ENCODE data around the gene PARVA. TPM values are rescaled to one million over a fixed set of nuclear protein-coding genes. Genes with fewer than 3 reads are reported as not detected.

The PARVA gene
- total RNA-seq, 1 donor from 2014 or later, result 106 TPM

DNA sequence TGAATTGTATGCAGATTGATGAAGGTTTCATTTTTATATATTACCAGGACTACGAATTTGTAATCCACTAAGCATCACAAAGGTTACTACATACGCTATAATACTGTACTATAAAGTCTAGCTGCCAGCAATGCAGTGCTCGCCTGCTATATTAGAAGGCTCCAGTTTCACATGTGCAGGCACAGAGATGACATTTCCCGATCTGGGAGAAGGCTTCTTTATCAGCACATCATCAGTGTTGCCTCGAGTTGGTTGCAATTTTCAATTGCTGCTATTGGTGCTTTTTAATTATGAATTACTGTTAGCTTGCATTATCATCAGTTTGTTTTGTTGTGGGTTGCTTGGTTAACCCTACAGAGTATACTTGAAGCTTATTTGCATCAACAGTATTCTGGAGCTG, 153.6 kb downstream of the PARVA start:
- Histone ChIP-seq H3K4me2 (ENCODE audit: low read length) (no peak overlapping the region), H2AFZ (ENCODE audit: low read depth, low read length) (no peak overlapping the region), H3K27ac (ENCODE audit: low read depth, low read length) (no peak overlapping the region), H3K4me3 (ENCODE audit: insufficient read depth, low read depth, low read length) (no peak overlapping the region), H3K36me3 (ENCODE audit: insufficient read depth, low read length) (peaks cover 15% of the 10 kb centered on the region), H3K79me2 (ENCODE audit: insufficient read depth, low read length) (no peaks in the 10 kb centered on the region), H3K9me3 (ENCODE audit: insufficient read depth, low read depth, low read length) (no peaks in the 10 kb centered on the region), H4K20me1 (ENCODE audit: insufficient read depth, low read length) (peaks cover 9% of the 10 kb centered on the region), H3K4me1 (ENCODE audit: insufficient read depth, low read length) (peaks cover 10% of the 10 kb centered on the region), H3K27me3 (ENCODE audit: insufficient read depth, low read length) (no peaks in the 10 kb centered on the region), H3K9ac (ENCODE audit: low read length) (no peak overlapping the region)
- no peak overlapping the region for H3K27ac Mint-ChIP-seq (ENCODE audit: unreplicated experiment)
- no peaks in the 10 kb centered on the region for H3K27me3 Mint-ChIP-seq (ENCODE audit: low read depth, unreplicated experiment)
- peaks cover 34% of the 10 kb centered on the region for H3K36me3 Mint-ChIP-seq (ENCODE audit: low read depth, unreplicated experiment)
- peaks cover 25% of the 10 kb centered on the region for H3K4me1 Mint-ChIP-seq (ENCODE audit: low read depth, unreplicated experiment)
- H3K9me3 Mint-ChIP-seq (ENCODE audit: unreplicated experiment), result no peaks in the 10 kb centered on the region
- DNase-seq (ENCODE audit: low read depth) (no peak), FAIRE-seq (no peak)
- H3K4me3 Mint-ChIP-seq (ENCODE audit: unreplicated experiment), result no peak overlapping the region
- TF ChIP-seq, protein P1, sequence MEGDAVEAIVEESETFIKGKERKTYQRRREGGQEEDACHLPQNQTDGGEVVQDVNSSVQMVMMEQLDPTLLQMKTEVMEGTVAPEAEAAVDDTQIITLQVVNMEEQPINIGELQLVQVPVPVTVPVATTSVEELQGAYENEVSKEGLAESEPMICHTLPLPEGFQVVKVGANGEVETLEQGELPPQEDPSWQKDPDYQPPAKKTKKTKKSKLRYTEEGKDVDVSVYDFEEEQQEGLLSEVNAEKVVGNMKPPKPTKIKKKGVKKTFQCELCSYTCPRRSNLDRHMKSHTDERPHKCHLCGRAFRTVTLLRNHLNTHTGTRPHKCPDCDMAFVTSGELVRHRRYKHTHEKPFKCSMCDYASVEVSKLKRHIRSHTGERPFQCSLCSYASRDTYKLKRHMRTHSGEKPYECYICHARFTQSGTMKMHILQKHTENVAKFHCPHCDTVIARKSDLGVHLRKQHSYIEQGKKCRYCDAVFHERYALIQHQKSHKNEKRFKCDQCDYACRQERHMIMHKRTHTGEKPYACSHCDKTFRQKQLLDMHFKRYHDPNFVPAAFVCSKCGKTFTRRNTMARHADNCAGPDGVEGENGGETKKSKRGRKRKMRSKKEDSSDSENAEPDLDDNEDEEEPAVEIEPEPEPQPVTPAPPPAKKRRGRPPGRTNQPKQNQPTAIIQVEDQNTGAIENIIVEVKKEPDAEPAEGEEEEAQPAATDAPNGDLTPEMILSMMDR (IDR thresholded peaks at IDR 0.05; ENCODE audit: insufficient read depth, low read depth, low read length), result no peak
- TF ChIP-seq EZH2 (IDR thresholded peaks at IDR 0.05; ENCODE audit: insufficient read depth, low read length), result no peak

DNA sequence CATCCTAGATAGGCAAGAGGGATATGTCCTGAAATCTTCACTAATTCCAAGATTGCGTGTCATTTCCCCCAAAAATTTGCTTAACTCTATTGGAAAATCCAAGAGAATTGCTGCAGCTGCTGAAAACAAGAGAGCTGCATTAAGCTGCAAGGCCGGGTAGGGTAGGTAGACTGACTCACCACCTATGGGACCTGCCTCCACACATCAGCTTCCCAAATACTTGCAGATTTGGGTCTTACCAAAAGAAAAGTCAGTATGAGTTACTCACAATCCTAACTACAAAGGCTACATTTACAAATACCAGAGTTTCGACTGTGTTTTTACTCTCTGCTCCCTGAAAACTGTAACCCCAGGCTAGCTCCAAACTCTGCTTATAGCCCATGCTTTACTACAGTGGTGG, 154.3 kb downstream of the PARVA start:
- TF ChIP-seq, protein P1 (IDR thresholded peaks at IDR 0.05; ENCODE audit: insufficient read depth, low read depth, low read length), result no peak
- no peak for TF ChIP-seq EZH2 (IDR thresholded peaks at IDR 0.05; ENCODE audit: insufficient read depth, low read length)
- FAIRE-seq, result no peak

DNA sequence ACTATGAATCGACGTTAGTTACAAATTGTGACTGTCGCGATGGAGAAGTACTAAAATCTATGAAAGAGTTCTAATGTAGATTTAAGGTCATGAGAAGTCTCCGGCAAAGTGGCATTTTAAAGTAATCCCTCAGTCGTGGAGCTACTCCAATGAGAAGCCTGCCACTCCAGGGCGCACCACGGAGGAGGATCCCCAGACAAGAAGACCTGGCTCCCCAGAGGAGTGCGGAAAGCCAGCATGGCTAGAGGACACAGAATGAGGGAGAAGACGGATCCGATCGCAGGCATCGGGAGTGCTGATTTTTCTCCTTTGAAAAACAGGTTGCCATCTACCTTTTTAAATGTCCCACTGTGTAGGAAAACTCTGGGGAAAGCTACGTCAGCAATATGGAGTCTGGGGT, 155.2 kb downstream of the PARVA start:
- Mint-ChIP-seq H3K27ac (ENCODE audit: unreplicated experiment) (no peak overlapping the region), H3K27me3 (ENCODE audit: low read depth, unreplicated experiment) (peaks cover 3% of the 10 kb centered on the region), H3K4me3 (ENCODE audit: unreplicated experiment) (no peak overlapping the region), H3K4me1 (ENCODE audit: low read depth, unreplicated experiment) (peaks cover 13% of the 10 kb centered on the region), H3K36me3 (ENCODE audit: low read depth, unreplicated experiment) (peaks cover 38% of the 10 kb centered on the region), H3K9me3 (ENCODE audit: unreplicated experiment) (peaks cover 2% of the 10 kb centered on the region)
- Histone ChIP-seq H3K36me3 (ENCODE audit: insufficient read depth, low read length) (peaks cover 15% of the 10 kb centered on the region), H4K20me1 (ENCODE audit: insufficient read depth, low read length) (peaks cover 3% of the 10 kb centered on the region), H3K79me2 (ENCODE audit: insufficient read depth, low read length) (no peaks in the 10 kb centered on the region), H2AFZ (ENCODE audit: low read depth, low read length) (no peak overlapping the region), H3K27ac (ENCODE audit: low read depth, low read length) (no peak overlapping the region), H3K4me2 (ENCODE audit: low read length) (no peak overlapping the region), H3K4me3 (ENCODE audit: insufficient read depth, low read depth, low read length) (no peak overlapping the region), H3K9ac (ENCODE audit: low read length) (no peak overlapping the region), H3K27me3 (ENCODE audit: insufficient read depth, low read length) (no peaks in the 10 kb centered on the region), H3K4me1 (ENCODE audit: insufficient read depth, low read length) (no peaks in the 10 kb centered on the region), H3K9me3 (ENCODE audit: insufficient read depth, low read depth, low read length) (no peaks in the 10 kb centered on the region)
- FAIRE-seq, result no peak
- DNase-seq (ENCODE audit: low read depth), result no peak
- no peak for TF ChIP-seq EZH2 (IDR thresholded peaks at IDR 0.05; ENCODE audit: insufficient read depth, low read length)
- TF ChIP-seq, protein P1 (IDR thresholded peaks at IDR 0.05; ENCODE audit: insufficient read depth, low read depth, low read length), result no peak

More for the DNA sequence above, 154.3 kb downstream of the PARVA start:
- Mint-ChIP-seq H3K36me3 (ENCODE audit: low read depth, unreplicated experiment) (peaks cover 34% of the 10 kb centered on the region), H3K27ac (ENCODE audit: unreplicated experiment) (no peak overlapping the region), H3K27me3 (ENCODE audit: low read depth, unreplicated experiment) (no peaks in the 10 kb centered on the region), H3K4me3 (ENCODE audit: unreplicated experiment) (no peak overlapping the region), H3K4me1 (ENCODE audit: low read depth, unreplicated experiment) (peaks cover 19% of the 10 kb centered on the region), H3K9me3 (ENCODE audit: unreplicated experiment) (no peaks in the 10 kb centered on the region)
- H3K4me3 ChIP-seq (ENCODE audit: insufficient read depth, low read depth, low read length), result no peak overlapping the region
- no peak overlapping the region for H3K4me2 ChIP-seq (ENCODE audit: low read length)
- H3K9me3 ChIP-seq (ENCODE audit: insufficient read depth, low read depth, low read length), result no peaks in the 10 kb centered on the region
- H3K27ac ChIP-seq (ENCODE audit: low read depth, low read length), result no peak overlapping the region
- H4K20me1 ChIP-seq (ENCODE audit: insufficient read depth, low read length), result peaks cover 9% of the 10 kb centered on the region
- peaks cover 15% of the 10 kb centered on the region for H3K36me3 ChIP-seq (ENCODE audit: insufficient read depth, low read length)
- no peak for DNase-seq (ENCODE audit: low read depth)
- H3K27me3 ChIP-seq (ENCODE audit: insufficient read depth, low read length), result no peaks in the 10 kb centered on the region
- no peak overlapping the region for H2AFZ ChIP-seq (ENCODE audit: low read depth, low read length)
- peaks cover 7% of the 10 kb centered on the region for H3K4me1 ChIP-seq (ENCODE audit: insufficient read depth, low read length)
- no peak overlapping the region for H3K9ac ChIP-seq (ENCODE audit: low read length)
- H3K79me2 ChIP-seq (ENCODE audit: insufficient read depth, low read length), result no peaks in the 10 kb centered on the region

Measured in astrocyte (in vitro differentiated cells and primary cell).